H9 (cell line): ENCODE results near the gene CHSY1. TPM values are rescaled to one million over a fixed set of nuclear protein-coding genes. Genes with fewer than 3 reads are reported as not detected.

Experiments used
- DNase-seq: peaks from one replicate; pipeline ENCODE4 v3.0.0-alpha.2; 2017
- H2AFZ ChIP-seq: one replicate; pipeline ENCODE4 v1.6.1; 2013; ENCODE audit warnings: mild to moderate bottlenecking, low read length, control low read depth, moderate library complexity
- H2AK5ac ChIP-seq: 2 replicates; pipeline ENCODE4 v1.6.1; 2013; ENCODE audit warnings: low read length, control low read depth, mixed read lengths; ENCODE audit not compliant: insufficient read length
- H2BK120ac ChIP-seq: one replicate; pipeline ENCODE4 v1.6.1; 2013; ENCODE audit warnings: low read depth, mild to moderate bottlenecking, low read length, control low read depth, inconsistent platforms; ENCODE audit not compliant: poor library complexity, severe bottlenecking
- H2BK12ac ChIP-seq: 2 replicates; pipeline ENCODE4 v1.6.1; 2013; ENCODE audit warnings: low read length, control low read depth, mixed read lengths, low read depth; ENCODE audit not compliant: insufficient read length
- H2BK15ac ChIP-seq: 2 replicates; pipeline ENCODE4 v1.6.1; 2013; ENCODE audit warnings: low read depth, low read length, control low read depth
- H2BK20ac ChIP-seq: one replicate; pipeline ENCODE4 v1.6.1; 2013; ENCODE audit warnings: low read depth, mild to moderate bottlenecking, low read length, control low read depth, inconsistent platforms; ENCODE audit not compliant: poor library complexity, severe bottlenecking
- H2BK5ac ChIP-seq: 2 replicates; pipeline ENCODE4 v1.6.1; 2013; ENCODE audit warnings: low read length, control low read depth, mixed read lengths; ENCODE audit not compliant: insufficient read length
- H3K14ac ChIP-seq: 2 replicates; pipeline ENCODE4 v1.6.1; 2013; ENCODE audit warnings: low read length, control low read depth; ENCODE audit not compliant: insufficient read depth
- H3K18ac ChIP-seq: 2 replicates; pipeline ENCODE4 v1.6.1; 2013; ENCODE audit warnings: low read depth, mild to moderate bottlenecking, mixed read lengths, low read length, control low read depth; ENCODE audit not compliant: insufficient read length
- H3K23ac ChIP-seq: 2 replicates; pipeline ENCODE4 v1.6.1; 2013; ENCODE audit warnings: low read length, control low read depth, mixed read lengths, low read depth; ENCODE audit not compliant: insufficient read length
- H3K23me2 ChIP-seq: 2 replicates; pipeline ENCODE4 v1.6.1; 2013; ENCODE audit warnings: low read depth, mild to moderate bottlenecking, mixed read lengths, low read length, control low read depth; ENCODE audit not compliant: insufficient read length, poor library complexity, severe bottlenecking
- H3K27ac ChIP-seq: 2 replicates; pipeline ENCODE4 v1.5.1; 2013; ENCODE audit warnings: low read length, control low read depth, mixed read lengths, low read depth; ENCODE audit not compliant: insufficient read length
- H3K27me3 ChIP-seq: 2 replicates; pipeline ENCODE4 v1.6.1; 2013; ENCODE audit warnings: low read length, control low read depth, inconsistent platforms; ENCODE audit not compliant: insufficient read depth
- H3K4ac ChIP-seq: 2 replicates; pipeline ENCODE4 v1.6.1; 2013; ENCODE audit warnings: low read depth, mild to moderate bottlenecking, control low read depth, inconsistent platforms, low read length, moderate library complexity
- H3K4me1 ChIP-seq: 2 replicates; pipeline ENCODE4 v1.6.1; 2013; ENCODE audit warnings: low read length, control low read depth, inconsistent platforms; ENCODE audit not compliant: insufficient read depth
- H3K4me2 ChIP-seq: 2 replicates; pipeline ENCODE4 v1.6.1; 2013; ENCODE audit warnings: low read length, control low read depth, mixed read lengths; ENCODE audit not compliant: insufficient read length, insufficient read depth
- H3K56ac ChIP-seq: 2 replicates; pipeline ENCODE4 v1.6.1; 2013; ENCODE audit warnings: low read depth, mild to moderate bottlenecking, mixed read lengths, low read length, control low read depth; ENCODE audit not compliant: insufficient read length
- H3K79me1 ChIP-seq: 2 replicates; pipeline ENCODE4 v1.6.1; 2013; ENCODE audit warnings: low read depth, mild to moderate bottlenecking, moderate library complexity, low read length, control low read depth, inconsistent platforms; ENCODE audit not compliant: insufficient read depth, poor library complexity, severe bottlenecking
- H3K79me2 ChIP-seq: 2 replicates; pipeline ENCODE4 v1.6.1; 2013; ENCODE audit warnings: low read length, control low read depth, inconsistent platforms; ENCODE audit not compliant: insufficient read depth
- H3K9ac ChIP-seq: 2 replicates; pipeline ENCODE4 v1.6.1; 2013; ENCODE audit warnings: low read length, control low read depth, mixed read lengths; ENCODE audit not compliant: insufficient read length; ENCODE audit errors: extremely low read depth
- H3K9me3 ChIP-seq: one replicate; pipeline ENCODE4 v1.6.1; 2013; ENCODE audit warnings: low read depth, low read length, inconsistent platforms; ENCODE audit not compliant: control insufficient read depth
- H3T11ph ChIP-seq: one replicate; pipeline ENCODE4 v1.6.1; 2013; ENCODE audit warnings: mild to moderate bottlenecking, low read length, control low read depth, inconsistent platforms
- H4K20me1 ChIP-seq: one replicate; pipeline ENCODE4 v1.6.1; 2013; ENCODE audit not compliant: control insufficient read depth, insufficient read length, insufficient read depth
- H4K5ac ChIP-seq: 2 replicates; pipeline ENCODE4 v1.6.1; 2013; ENCODE audit warnings: low read depth, mild to moderate bottlenecking, mixed read lengths, low read length, control low read depth; ENCODE audit not compliant: insufficient read length
- H4K8ac ChIP-seq: replicated peaks from 2 replicates; pipeline ENCODE4 v1.6.1; 2013; ENCODE audit warnings: low read length, control low read depth, mixed read lengths, low read depth; ENCODE audit not compliant: insufficient read length
- H4K91ac ChIP-seq: 2 replicates; pipeline ENCODE4 v1.6.1; 2013; ENCODE audit warnings: low read depth, mild to moderate bottlenecking, moderate library complexity, mixed read lengths, low read length, control low read depth; ENCODE audit not compliant: insufficient read length
- H3K27ac Mint-ChIP-seq, 3 experiments: 2 replicates in 2 of 3; 3 replicates in 1 of 3; pipeline ENCODE4 v1.8.0; 2020 to 2021; ENCODE audit warnings: mixed read lengths in 3 of 3, mild to moderate bottlenecking in 1 of 3, moderate library complexity in 1 of 3
- H3K27me3 Mint-ChIP-seq: 2 replicates; pipeline ENCODE4 v1.8.0; 2021; ENCODE audit warnings: low read depth, mild to moderate bottlenecking, moderate library complexity, mixed read lengths
- H3K36me3 Mint-ChIP-seq, 3 experiments: 2 replicates in 2 of 3; 3 replicates in 1 of 3; pipeline ENCODE4 v1.8.0; 2020 to 2021; ENCODE audit warnings: low read depth in 3 of 3, mixed read lengths in 3 of 3; ENCODE audit not compliant: insufficient read depth in 1 of 3
- H3K4me1 Mint-ChIP-seq, 2 experiments: 2 replicates each; pipeline ENCODE4 v1.8.0; 2020; ENCODE audit warnings: mixed read lengths in 2 of 2
- H3K4me3 Mint-ChIP-seq, 2 experiments: 2 replicates in 1 of 2; 3 replicates in 1 of 2; pipeline ENCODE4 v1.8.0; 2020 to 2021; ENCODE audit warnings: mild to moderate bottlenecking in 2 of 2, mixed read lengths in 2 of 2, moderate library complexity in 1 of 2
- H3K9me3 Mint-ChIP-seq, 2 experiments: 2 replicates in 1 of 2; 3 replicates in 1 of 2; pipeline ENCODE4 v1.8.0; 2020; ENCODE audit warnings: mild to moderate bottlenecking in 2 of 2, mixed read lengths in 2 of 2, moderate library complexity in 1 of 2
- CTCF ChIP-seq: fragments of 200-600 bp; sonication (generic); conservative IDR thresholded peaks from 3 replicates; pipeline ENCODE4 v1.8.0; 2021; ENCODE audit warnings: antibody characterized with exemption, mild to moderate bottlenecking
- WGBS: extraction: QIAGEN DNeasy Blood & Tissue Kit; methylation state at CpG from one replicate; pipeline ENCODE4 v1.1.7; 2013; ENCODE audit warnings: missing lambda C conversion rate, low lambda C conversion rate, mixed read lengths; ENCODE audit not compliant: insufficient read length; ENCODE audit errors: extremely low coverage; 5-methylcytosine and 5-hydroxymethylcytosine counted together
- total RNA-seq: library from RNA; stranded (reverse); gene quantifications from 2 replicates; pipeline ENCODE4 v1.2.1, GENCODE V29; 2021

CHSY1 gene
- total RNA-seq, 1 experiment from 2014 or later, result 68.3 TPM

- H3K4me2 ChIP-seq, result no peak overlapping the region
These were observed 124.3 kb downstream of the CHSY1 start for GRCh38 chr15:101127506-101128076.

More at GRCh38 chr15:101127506-101128076, 124.3 kb downstream of the CHSY1 start:
- H3K27me3 ChIP-seq, result no peaks in the 10 kb centered on the region
- no peak overlapping the region for H2BK120ac ChIP-seq
- no peak for DNase-seq
- H3K14ac ChIP-seq, result no peak overlapping the region; the same call in 1 of the 2 replicates
- no peak overlapping the region for H2BK5ac ChIP-seq
- H3K18ac ChIP-seq, result no peak overlapping the region
- H4K5ac ChIP-seq, result no peak overlapping the region
- H3K4me1 ChIP-seq, result no peaks in the 10 kb centered on the region; the same call in 1 of the 2 replicates
- H2AK5ac ChIP-seq, result no peak overlapping the region
- Mint-ChIP-seq H3K27ac (peak overlapping the region in 1 of 3 experiments; percentile 48; a peak in 2 of 7 replicates), H3K9me3 (peaks cover 7 to 12% of the 10 kb centered on the region in 2 experiments; a peak in 4 of 5 replicates), H3K4me3 (no peak overlapping the region), H3K27me3 (peaks cover 3% of the 10 kb centered on the region; the same call in 1 of the 2 replicates), H3K4me1 (peaks cover 14 to 16% of the 10 kb centered on the region in 2 experiments), H3K36me3 (peaks cover 11 to 12% (median 11%) of the 10 kb centered on the region in 3 experiments)
- H4K8ac ChIP-seq, result no peak overlapping the region
- no peaks in the 10 kb centered on the region for H3K23me2 ChIP-seq
- H4K20me1 ChIP-seq, result no peaks in the 10 kb centered on the region
- no peak overlapping the region for H2BK20ac ChIP-seq
- H3K4ac ChIP-seq, result no peak overlapping the region
- H2AFZ ChIP-seq, result no peak overlapping the region
- H3K79me1 ChIP-seq, result no peaks in the 10 kb centered on the region
- no peak overlapping the region for H3K23ac ChIP-seq
- no peak overlapping the region for H3K9ac ChIP-seq
- no peak overlapping the region for H4K91ac ChIP-seq
- no peaks in the 10 kb centered on the region for H3K9me3 ChIP-seq
- WGBS, result no CpG with 5 or more reads among the region's 13 CpGs
- H3T11ph ChIP-seq, result no peak overlapping the region
- H3K79me2 ChIP-seq, result no peaks in the 10 kb centered on the region
- no peak overlapping the region for H3K27ac ChIP-seq
- no peak for TF ChIP-seq CTCF
- no peak overlapping the region for H2BK12ac ChIP-seq
- H2BK15ac ChIP-seq, result no peak overlapping the region
- no peak overlapping the region for H3K56ac ChIP-seq
